Loucy (cell line): ENCODE results near the gene RPP40.

Experiments
- CTCF ChIP-seq: fragments of 200-600 bp; sonication (generic); conservative IDR thresholded peaks from 2 replicates; pipeline ENCODE4 v1.5.1; 2014; ENCODE audit warnings: mild to moderate bottlenecking, antibody characterized with exemption, low read length
- EZH2phosphoT487 ChIP-seq: fragments of 200-600 bp; IDR thresholded peaks from 2 replicates; pipeline ENCODE4 v1.6.1; 2018; ENCODE audit warnings: antibody characterized with exemption, mild to moderate bottlenecking, moderate library complexity, borderline replicate concordance

- TF ChIP-seq CTCF (no peak), EZH2phosphoT487 (no peak)
Observed at GRCh38 chr6:4975506-4975905, 28.3 kb downstream of the RPP40 start.
